Stimulated activated CD8-positive, alpha-beta memory T cell treated with anti-CD3 and anti-CD28 coated beads, Interleukin-4, amount 100 ng/mL, for 4 hours (primary cell): ENCODE measurements around the gene BICD1.

Experiments
- DNase-seq, 2 donors: peaks; one replicate each; pipeline ENCODE4 v3.0.0-alpha.2; 2020; ENCODE audit warnings: low read depth in 2 of 2, low spot score in 1 of 2

BICD1 gene

DNA sequence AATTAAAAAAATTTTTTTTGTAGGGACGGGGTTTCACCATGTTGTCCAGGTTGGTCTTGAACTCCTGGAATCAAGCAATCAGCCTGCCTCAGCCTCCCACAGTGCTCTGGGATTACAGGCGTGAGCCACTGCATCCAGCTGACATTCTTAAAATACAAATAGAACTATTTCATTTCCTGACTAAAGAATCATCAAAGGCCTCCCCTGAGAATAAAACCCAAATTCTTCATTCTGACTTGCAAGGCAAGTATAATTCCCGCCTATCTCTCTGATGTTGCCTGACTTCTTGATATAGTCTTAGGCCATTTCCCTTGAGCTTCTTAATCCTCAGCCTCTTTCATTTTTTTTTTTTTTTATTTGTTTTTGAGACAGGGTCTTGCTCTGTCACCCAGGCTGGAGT, 4.4 kb upstream of the BICD1 start:
- DNase-seq = no peak

DNA sequence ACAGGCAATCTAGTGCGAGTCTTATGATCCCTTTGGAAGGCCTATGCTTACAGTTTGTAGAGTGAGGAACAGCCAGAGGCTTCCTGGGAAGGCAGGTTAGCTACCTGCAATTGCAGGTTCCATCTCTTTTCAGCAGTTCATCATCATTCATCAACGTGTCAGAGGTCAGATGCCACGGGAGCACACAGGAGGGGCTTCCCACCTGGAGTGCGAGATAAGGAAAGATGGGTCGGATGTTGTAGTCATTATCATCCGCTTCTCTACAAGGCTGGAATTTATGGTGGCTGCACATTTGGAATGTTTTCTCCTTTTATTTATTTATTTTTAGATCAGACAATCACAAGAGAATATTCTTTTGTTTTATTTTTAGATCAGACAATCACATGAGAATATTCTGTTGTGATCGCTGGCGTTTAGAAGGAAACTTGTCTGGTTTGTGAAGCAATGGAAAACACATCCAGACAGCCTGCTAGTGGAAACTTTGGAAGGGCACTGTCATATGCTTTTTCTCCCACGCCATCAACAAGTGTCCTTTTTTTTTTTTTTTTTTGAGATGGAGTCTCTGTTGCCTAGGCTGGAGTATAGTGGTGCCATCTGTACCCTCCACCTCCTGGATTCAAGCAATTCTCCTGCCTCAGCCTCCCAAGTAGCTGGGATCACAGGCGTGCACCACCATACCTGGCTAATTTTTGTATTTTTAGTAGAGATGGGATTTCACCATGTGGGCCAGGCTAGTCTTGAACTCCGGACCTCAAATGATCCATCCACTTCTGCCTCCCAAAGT, 1.9 kb upstream of the BICD1 start:
- no peak for DNase-seq

DNA sequence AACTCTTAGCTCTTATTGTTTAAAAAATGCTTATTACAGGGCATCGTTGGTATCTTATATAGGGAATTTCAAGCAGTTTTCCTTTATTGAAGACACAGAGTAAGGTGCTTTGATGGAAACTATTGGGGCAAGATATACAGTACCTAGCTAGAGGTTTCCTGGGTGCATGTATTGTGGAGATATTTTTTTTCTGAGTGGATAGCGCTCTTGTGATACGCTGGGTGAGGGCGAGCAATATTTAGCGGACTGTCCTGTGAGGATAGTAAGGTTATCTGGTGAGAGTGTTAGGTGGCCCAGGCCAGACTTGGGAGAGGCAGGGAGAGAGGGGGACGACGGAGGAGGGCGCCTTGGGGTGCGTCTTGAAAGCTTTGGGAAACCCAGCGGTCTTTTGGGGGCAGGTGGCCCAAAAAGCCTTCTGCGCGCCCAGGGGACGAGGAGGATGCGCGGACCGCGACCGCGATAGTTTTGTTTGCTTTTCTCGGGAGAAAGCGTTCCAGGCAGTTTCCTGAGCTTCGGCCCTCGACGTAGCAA, 596 bp upstream of the BICD1 start:
- DNase-seq = no peak

DNA sequence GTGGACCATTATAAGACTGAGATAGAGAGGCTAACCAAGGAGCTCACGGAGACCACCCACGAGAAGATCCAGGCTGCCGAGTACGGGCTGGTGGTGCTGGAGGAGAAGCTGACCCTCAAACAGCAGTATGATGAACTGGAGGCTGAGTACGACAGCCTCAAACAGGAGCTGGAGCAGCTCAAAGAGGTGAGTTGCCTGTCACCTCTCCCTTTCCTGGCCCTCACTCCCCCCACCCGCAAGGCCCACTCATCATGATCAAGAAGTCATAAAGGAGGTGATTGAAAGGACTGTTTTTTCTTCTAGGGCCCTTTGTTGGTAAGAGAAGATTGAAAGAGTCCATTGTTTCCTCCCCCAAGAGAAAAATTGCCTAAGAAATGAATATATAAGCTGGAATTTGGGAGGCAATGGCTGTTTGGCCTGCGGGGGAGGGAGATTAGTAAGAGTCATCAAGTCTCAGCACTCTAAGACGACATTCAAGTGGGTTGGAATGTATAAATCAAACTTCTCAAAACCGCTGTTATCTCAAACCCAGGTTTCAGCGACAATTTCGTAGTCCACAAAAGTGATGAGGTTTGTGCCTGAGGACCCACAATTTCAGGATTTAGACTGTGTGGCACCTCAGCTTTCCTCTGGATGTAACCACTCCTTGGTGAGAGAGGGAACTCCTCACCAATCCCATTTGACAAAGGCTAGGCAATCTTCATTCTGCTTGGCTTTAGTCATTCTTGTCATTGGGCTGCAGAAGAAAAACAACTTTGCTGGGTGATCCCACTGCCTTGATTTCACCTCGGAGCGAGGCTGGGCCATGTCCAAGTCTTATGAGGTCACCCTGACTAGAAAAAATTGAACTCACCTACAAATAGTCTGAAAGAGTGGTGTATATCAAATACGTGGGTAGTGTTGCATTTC, 966 bp downstream of the BICD1 start:
- peak in 1 of 2 donors; percentile 12 for DNase-seq

DNA sequence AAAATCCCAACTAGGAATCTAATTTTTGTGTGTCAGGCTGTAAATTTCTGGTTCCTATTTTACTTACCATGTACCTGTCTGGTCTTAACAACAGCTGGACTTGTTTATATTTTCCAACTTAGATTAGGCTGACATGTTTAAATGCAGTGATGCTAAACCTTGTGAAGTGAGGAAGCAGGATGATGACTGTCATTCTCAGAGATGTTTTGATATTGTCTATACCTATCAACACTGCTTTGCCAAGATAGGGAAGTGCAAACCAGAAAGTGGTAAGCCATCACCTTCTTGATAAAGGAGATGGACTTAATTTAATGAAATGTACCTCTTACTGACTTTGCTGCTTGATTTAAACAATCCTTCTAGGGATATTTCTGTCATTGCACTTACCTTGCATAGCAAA, 2.1 kb downstream of the BICD1 start:
- no peak for DNase-seq

DNA sequence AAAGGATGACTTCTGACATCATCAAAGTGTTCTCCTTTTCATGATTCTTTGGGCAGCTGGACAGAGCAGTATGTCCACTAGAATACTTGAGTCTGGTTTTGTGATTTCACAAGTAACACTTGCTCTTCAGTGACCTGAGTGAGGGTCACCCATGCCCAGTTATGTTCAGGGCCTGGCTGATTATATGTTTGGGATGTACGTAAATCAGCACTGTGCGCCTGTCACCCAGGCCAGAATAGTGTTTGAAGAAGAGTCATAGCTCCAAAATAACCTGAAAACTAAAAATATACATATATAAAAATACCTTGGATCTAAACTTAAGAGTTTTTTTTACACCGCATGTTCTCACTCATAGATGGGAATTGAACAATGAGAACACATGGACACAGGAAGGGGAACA, 3.8 kb downstream of the BICD1 start:
- no peak for DNase-seq

DNA sequence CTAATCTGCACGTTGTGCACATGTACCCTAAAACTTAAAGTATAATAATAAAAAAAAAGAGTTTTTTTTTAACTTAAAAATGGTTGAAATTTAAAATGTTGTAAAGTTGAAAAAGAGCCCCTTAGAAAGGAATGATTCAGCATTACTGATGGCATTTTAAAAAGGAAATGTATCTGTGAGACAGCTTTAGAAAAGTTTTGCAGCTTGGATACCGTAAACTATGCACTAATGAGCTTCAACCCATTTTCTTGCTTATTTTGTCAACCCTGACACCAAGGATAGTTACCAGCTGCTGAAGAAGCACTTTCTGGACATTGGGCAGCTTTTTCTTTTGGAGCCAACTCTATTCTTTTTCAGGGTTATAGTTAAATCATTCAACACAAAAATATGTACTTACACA, 4.3 kb downstream of the BICD1 start:
- no peak for DNase-seq

DNA sequence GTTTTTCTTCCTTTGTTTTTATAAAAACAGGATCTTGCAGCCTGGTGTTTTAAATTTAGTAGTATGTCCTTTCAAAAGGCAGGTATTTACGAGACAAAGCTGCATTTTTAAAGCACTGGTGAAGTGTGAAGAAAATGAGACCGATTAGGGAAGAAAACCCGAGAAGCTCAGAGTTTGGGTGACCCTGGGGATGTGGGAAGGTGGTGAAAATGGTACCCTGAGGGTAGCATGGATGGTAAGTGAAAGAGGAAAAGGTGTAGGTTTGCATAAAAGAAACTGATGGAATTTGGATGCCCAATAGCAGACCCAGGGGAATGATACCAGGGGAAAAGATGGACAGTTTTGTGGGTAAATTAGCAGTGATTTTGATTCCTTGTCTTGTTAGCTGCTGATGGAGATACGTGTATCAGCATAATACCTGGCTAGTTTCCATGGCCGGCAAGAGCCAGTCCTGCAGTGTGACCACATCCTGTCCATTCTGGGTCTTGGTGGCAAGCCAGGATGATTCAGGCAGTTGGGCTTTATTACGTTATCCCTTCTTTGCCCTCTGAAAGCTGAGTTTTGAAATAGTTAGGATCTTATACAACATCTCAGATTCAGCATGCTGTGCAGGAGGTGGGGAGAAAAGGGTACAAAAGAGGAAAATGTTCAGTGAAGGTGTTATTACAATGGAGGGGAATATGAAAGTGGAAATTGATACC, 8.9 kb downstream of the BICD1 start:
- no peak for DNase-seq

DNA sequence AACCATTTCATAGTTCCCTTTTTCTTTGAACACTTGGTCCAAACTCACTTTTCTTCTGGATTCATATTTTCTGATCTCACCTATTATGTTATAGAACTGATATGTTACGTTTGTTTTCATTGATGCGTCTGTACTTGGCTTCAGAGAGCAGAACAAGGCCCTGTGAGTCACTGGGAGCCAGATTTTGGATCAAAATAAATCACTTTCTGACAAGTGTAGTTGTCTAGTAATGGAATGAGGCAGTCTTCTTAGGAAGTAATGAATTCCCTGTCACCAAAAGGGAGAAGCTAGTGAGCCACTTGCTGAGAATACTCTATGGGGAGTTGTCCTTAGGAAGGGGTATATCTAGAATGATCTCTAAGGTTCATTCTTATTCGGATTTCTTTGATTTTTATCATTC, 10.2 kb downstream of the BICD1 start:
- no peak for DNase-seq

DNA sequence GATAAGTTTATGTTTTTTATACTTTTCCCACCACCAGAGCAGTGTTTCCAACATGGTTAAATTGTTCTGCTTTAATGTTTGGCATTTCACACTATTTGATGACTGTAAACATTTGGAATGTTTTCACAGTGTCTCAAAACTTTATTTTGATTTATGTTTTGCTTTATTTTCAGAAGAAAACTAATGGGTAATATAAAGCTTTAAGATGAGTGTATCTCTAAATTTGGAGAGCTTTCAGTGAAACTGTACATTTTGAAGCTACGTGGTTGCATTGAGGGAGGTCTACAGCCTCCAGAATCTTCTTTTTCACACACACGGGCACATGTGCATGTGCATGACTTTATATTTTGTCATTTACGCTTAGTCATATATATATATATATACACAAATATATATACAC, 10.7 kb downstream of the BICD1 start:
- no peak for DNase-seq

DNA sequence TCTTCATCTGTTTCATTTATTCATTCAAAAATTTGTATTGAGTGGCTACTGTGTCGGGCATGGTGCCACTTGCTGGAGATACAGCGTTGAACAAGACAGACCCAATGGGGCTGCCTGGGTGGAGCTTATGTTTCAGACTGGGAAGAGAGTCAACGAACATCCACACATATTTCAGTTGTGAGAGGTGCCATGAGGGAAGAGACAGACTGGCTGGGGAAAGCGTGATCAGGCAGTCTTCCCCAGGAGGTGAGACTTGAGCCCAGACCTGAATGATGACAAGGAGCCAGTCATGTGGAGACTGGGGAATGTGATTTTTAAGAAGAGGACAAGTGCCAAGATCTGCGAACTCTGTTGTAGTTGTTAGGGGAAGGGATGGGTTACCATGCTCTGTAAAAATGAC, 12.2 kb downstream of the BICD1 start:
- DNase-seq = no peak

DNA sequence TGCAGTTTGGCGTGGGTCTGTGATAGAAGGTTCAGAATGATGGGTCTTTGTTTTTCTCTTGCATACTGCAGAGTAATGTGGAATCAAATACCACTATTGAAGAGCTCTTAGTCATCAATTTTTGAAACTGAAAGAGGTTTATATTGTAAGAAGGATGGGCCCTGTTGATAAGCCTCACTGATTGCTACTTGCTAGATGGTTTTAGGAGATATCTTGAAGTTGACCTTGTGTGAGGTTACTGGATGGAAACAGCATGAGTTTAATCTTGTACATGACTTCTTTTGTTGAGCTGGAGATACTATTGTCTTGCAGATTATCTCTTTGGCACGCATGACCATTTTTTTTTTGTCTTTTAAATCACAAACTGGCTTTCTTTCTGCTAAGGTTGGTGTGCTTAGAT, 13.8 kb downstream of the BICD1 start:
- no peak for DNase-seq

DNA sequence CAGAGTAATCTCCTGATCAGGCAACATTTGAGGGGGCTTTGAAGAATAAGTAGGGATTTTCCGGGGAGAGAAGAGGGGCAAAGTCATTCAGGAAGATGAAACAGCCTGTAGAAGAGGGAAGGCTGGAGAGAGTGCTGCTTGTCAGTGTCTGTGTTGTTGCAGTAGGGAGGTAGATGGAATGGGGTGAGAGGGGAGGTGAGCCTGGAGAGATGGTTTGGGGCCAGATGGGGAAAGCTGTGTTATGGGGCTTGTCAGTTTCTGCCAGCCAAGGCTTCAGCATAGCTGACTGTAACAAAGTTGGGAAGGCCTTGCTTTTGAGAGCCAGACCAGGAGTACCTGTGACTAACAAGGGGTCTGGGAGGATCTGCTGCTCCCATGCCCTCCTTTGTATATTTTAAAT, 18.0 kb downstream of the BICD1 start:
- no peak for DNase-seq

DNA sequence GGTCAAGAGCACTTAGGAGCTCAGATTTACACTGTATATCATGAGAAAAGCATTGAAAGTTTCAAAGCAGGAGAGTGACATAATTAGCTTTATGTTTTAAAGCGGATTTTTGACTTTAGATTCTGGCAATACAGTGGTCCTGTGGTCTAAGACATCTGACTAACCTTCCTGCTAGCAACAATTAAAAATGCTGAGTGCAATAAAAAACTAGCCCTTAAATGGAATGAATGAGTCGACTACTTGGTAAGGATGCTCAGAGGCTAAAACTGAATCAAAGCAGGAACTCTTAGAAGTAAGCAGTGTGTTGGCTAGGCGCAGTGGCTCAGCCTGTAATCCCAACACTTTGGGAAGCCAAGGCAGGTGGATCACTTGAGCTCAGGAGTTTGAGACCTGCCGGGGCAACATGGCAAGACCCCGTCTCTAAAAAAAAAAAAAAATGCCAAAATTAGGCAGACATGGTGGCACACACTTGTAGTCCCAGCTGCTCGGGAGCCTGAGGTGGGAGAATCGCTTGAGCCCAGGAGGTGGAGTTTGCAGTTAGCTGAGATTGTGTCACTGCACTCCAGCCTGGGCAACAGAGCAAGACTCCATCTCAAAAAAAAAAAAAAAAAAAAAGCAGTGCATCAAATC, 18.9 kb downstream of the BICD1 start:
- DNase-seq = no peak

DNA sequence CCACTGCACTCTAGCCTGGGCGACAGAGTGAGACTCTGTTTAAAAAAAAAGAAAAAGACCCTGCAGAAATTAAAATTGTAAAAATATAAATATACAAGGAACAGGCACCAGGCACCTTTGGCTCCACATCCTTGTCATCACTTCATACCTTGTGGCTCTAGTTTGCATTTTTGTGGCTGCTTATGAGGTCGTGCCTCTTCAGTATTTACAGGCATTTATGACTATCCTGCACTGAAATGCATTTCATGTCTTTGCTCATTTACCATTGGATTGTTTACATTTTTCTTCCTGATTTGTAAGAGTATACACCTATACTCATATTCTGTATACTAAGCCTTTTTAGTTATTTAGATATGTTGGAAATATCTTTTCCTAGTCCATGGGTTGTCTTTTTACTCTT, 20.1 kb downstream of the BICD1 start:
- no peak for DNase-seq

DNA sequence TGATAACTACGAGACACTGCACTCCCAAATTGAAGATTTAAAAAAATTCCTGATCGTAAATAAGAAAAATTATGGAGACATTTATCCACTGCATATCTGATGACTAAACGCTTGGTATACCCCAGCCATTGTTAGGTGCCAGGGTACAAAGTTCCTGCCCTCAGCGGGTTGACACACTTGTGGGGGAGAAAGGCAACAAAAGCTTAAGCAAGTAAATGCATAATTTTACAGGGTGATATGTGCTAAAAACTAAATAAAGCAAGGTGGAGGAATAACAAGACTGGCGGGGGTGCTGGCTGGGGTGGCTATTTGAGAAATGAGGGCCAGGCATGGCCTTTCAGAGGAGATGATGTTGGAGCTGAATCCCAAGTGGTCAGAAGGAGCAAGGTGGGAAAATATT, 25.0 kb downstream of the BICD1 start:
- no peak for DNase-seq

DNA sequence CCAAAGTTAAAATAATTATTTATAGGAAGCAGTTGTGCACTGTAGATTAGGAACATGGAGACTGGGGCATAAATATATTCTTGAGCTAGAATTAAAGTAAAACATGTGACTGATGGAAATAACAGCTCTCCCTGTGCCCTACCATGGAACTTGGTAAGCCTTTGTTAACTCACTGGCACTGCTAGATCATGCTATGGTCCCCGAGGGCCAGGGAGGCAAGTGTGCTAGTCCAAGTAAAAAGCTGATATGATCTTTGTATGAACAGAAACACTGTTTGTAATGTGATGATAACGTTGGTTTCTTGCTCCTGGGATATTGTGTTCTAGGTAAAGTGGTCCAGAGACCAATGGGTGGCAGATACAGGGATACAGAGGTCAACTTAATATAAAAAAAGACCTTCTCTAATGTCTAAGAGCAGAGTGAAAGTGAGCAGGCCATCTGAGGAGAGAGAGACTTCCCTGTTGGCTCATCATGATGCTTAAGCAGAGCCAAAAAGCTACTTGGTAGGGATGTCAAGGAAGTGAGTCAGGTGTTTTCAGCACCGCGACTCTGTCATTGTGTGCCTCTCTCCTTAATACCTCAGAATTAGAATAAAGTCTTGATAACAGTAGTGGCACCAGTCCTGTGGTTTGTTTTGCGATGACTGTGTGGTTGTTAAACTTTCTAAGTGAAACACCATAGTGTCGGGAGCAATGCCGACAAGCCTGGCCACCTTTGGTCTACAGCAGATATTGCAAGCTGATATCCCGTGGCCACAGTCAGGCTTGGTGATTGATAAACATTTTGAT, 27.6 kb downstream of the BICD1 start:
- no peak for DNase-seq

DNA sequence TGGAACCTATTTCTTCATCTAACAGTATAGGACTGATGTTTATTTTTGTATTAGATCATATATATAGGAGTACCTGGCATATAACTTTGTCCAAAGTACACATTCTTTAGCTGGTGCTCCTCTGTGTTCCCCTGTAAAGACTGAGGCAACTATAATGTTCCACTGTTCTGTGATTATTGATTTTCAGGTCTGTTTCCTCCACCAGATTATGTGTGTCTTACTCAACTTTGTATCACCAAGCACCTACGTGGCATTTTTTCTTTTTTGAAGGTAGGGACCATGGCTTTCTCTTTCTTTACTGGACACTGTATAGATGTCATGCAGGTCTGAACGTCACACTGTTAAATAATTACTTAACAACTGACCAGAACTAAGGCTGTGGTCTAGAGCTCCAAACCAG, 29.3 kb downstream of the BICD1 start:
- DNase-seq = no peak

DNA sequence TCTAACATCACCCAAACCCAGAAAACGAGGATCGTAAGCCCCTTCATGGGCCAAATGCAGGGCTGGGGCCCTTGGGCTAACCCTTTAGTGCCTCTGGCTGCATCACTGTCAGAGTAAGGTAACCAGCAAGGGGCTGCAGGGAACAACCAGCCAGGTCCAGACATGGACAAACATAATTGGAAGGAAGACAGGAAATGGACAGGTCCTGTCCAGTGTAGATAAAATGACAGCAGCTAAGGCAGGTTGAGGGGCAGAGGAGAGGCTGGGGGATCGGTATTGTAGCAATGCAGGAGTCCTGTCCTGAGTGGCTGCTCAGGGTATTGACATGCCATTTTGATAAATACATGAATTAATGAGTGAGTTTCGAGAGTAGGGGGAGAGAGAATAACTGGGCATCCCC, 29.8 kb downstream of the BICD1 start:
- no peak for DNase-seq

DNA sequence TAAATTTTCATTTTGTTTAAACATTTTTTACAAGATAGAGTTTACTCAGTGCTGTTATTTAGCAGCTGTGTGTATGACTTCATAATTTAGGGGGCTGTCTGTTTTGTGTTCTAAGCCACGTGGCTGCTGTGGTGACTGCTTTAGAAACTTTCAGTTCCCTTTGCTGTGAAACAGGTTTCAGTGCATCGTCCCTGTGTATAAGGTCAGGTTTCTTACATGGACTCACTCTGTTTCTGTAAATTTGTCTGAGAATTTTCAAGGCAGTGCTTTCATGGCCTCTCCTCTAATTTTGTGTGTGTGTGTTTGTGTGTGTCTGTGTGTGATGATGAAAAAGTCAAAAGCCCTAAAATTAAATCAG, 32.4 kb downstream of the BICD1 start:
- peak in 1 of 2 donors; percentile 1 for DNase-seq
